Hepatocyte (in vitro differentiated cells): ENCODE measurements around the gene MFSD6.

Experiments
- CTCF ChIP-seq: fragments of 200-600 bp; sonication (generic); IDR thresholded peaks from 2 replicates; pipeline ENCODE4 v1.5.1; 2016; ENCODE audit warnings: antibody characterized with exemption, mild to moderate bottlenecking; ENCODE audit not compliant: poor library complexity
- EZH2phosphoT487 ChIP-seq: fragments of 200-600 bp; sonication (generic); IDR thresholded peaks from one replicate; pipeline ENCODE4 v1.6.1; 2018; ENCODE audit warnings: antibody characterized with exemption, mild to moderate bottlenecking, low read depth, moderate library complexity; ENCODE audit not compliant: unreplicated experiment, severe bottlenecking

DNA sequence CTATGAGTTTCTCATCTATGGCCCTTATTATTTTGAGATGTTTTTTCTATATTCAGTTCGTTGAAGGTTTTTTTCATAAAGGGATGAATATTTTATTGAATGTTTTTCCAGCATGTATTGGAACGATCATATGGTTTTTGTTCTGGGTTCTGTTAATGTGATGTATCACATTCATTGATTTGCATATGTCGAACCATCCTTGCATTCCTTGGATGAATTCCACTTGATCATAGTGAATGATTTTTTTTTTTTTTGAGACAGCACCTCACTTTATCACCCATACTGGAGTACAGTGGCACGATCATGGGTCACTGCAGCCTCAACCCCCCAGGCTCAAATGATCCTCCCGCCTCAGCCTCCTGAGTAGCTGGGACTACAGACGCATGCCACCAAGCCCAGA, 131.9 kb downstream of the MFSD6 start:
- no peak for TF ChIP-seq CTCF
- TF ChIP-seq EZH2phosphoT487, result no peak
